ENCODE results near the gene ZFP69. TPM values are rescaled to one million over a fixed set of nuclear protein-coding genes. Genes with fewer than 3 reads are reported as not detected.

The ZFP69 gene
- total RNA-seq, 1 donor from 2014 or later = 8.9 TPM

DNA sequence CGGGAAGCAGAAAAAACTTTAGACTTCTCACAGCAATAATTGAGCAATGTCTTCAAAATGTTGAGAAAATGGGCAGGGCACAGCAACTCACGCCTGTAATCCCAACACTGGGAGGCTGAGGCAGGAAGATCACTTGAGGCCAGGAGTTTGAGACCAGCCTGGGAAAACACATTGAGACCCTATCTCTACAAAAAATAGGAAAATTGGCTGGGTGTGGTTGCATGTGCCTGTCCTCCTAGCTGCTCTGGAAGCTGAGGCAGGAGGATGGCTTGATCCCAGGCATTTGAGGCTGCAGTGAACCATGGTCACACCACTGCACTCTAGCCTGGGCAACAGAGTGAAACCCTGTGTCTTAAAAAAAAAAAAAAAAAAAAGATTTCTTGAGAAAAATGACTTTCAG, 7.8 kb upstream of the ZFP69 start:
- no peak overlapping the region for H3K4me2 ChIP-seq
- H3K36me3 ChIP-seq = peaks cover 23% of the 10 kb centered on the region
- peaks cover 45% of the 10 kb centered on the region for H3K9me3 ChIP-seq (ENCODE audit: low read depth)
- Mint-ChIP-seq H3K9me3 (peaks cover 77% of the 10 kb centered on the region), H3K4me3 (no peak overlapping the region), H3K36me3 (peaks cover 52% of the 10 kb centered on the region), H3K4me1 (no peaks in the 10 kb centered on the region), H3K27ac (no peak overlapping the region), H3K27me3 (ENCODE audit: insufficient read depth, low read depth) (peaks cover 4% of the 10 kb centered on the region)
- H3K27ac ChIP-seq = no peak overlapping the region
- TF ChIP-seq EZH2 (IDR thresholded peaks at IDR 0.05) (no peak), EZH2phosphoT487 (IDR thresholded peaks at IDR 0.05) (no peak)
- TF ChIP-seq, protein P1, sequence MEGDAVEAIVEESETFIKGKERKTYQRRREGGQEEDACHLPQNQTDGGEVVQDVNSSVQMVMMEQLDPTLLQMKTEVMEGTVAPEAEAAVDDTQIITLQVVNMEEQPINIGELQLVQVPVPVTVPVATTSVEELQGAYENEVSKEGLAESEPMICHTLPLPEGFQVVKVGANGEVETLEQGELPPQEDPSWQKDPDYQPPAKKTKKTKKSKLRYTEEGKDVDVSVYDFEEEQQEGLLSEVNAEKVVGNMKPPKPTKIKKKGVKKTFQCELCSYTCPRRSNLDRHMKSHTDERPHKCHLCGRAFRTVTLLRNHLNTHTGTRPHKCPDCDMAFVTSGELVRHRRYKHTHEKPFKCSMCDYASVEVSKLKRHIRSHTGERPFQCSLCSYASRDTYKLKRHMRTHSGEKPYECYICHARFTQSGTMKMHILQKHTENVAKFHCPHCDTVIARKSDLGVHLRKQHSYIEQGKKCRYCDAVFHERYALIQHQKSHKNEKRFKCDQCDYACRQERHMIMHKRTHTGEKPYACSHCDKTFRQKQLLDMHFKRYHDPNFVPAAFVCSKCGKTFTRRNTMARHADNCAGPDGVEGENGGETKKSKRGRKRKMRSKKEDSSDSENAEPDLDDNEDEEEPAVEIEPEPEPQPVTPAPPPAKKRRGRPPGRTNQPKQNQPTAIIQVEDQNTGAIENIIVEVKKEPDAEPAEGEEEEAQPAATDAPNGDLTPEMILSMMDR (IDR thresholded peaks at IDR 0.05) = no peak
- no peaks in the 10 kb centered on the region for H3K4me1 ChIP-seq
- no peaks in the 10 kb centered on the region for H3F3A ChIP-seq (ENCODE audit: low read depth)
- H2AFZ ChIP-seq (replicated peaks) = no peak overlapping the region
- H3K27me3 ChIP-seq = no peaks in the 10 kb centered on the region
- H3K4me3 ChIP-seq = no peak overlapping the region
- H3K9ac ChIP-seq = no peak overlapping the region
- DNase-seq (ENCODE audit: low spot score) = no peak
- no peaks in the 10 kb centered on the region for H4K20me1 ChIP-seq (ENCODE audit: low read depth)
- no peaks in the 10 kb centered on the region for H3K79me2 ChIP-seq (ENCODE audit: low read depth)

DNA sequence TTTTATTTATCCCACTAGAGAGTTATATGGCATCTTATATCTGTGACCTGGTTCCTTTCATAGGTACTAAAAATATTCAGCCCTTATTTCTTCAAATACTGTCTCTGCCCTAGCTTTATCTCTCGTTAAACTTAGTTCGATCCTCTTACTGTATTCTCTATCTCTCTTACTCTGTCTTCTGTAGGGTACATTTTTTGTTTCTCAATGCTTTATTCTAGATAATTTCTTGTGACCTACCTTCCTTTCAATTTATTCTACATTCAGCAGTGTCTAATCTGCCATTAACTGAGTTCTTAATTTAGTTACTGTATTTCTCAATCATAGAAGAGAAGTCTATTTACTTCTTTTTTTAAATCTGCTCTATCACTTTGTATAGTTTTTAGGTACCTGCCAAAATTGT, 1.8 kb upstream of the ZFP69 start:
- peaks cover 19% of the 10 kb centered on the region for H3K9me3 ChIP-seq (ENCODE audit: low read depth)
- H2AFZ ChIP-seq (replicated peaks) = no peak overlapping the region
- Mint-ChIP-seq H3K4me1 (peaks cover 7% of the 10 kb centered on the region), H3K9me3 (peaks cover 63% of the 10 kb centered on the region), H3K36me3 (peaks cover 24% of the 10 kb centered on the region), H3K27me3 (ENCODE audit: insufficient read depth, low read depth) (no peaks in the 10 kb centered on the region), H3K27ac (no peak overlapping the region), H3K4me3 (no peak overlapping the region)
- peaks cover 9% of the 10 kb centered on the region for H3K4me1 ChIP-seq
- H3K4me3 ChIP-seq = no peak overlapping the region
- H3K27ac ChIP-seq = no peak overlapping the region
- H3F3A ChIP-seq (ENCODE audit: low read depth) = peaks cover 10% of the 10 kb centered on the region
- H3K9ac ChIP-seq = no peak overlapping the region
- H3K27me3 ChIP-seq = no peaks in the 10 kb centered on the region
- no peak overlapping the region for H3K4me2 ChIP-seq
- H4K20me1 ChIP-seq (ENCODE audit: low read depth) = no peaks in the 10 kb centered on the region
- H3K36me3 ChIP-seq = no peaks in the 10 kb centered on the region
- no peak for DNase-seq (ENCODE audit: low spot score)
- TF ChIP-seq, protein P1 (IDR thresholded peaks at IDR 0.05) = no peak
- TF ChIP-seq EZH2 (IDR thresholded peaks at IDR 0.05) (no peak), EZH2phosphoT487 (IDR thresholded peaks at IDR 0.05) (no peak)
- H3K79me2 ChIP-seq (ENCODE audit: low read depth) = no peaks in the 10 kb centered on the region

DNA sequence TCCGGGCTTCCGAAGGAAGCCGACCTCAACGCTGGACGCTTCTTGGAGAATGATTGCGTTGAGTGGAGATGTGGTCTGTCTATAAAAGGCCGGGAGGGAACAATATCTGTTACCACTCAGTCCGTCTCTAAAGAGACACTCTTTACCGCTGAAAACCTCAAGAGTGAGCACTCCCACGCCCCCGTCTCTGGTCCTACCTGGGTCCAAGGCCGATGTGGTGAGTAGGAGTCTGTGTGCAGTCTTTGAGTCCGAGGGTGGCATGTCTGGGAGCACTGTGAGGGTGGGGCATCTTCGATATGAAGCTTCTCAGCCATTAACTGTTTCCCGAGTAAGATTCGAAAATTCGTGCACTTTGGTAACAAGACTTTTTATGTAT, 576 bp downstream of the ZFP69 start:
- Histone ChIP-seq H3K36me3 (no peaks in the 10 kb centered on the region), H3F3A (ENCODE audit: low read depth) (peaks cover 10% of the 10 kb centered on the region), H3K27me3 (no peaks in the 10 kb centered on the region), H3K9ac (peak overlapping the region; percentile 44), H2AFZ (replicated peaks) (peak overlapping the region; percentile 91), H3K4me2 (peak overlapping the region; percentile 90), H4K20me1 (ENCODE audit: low read depth) (no peaks in the 10 kb centered on the region), H3K27ac (no peak overlapping the region), H3K4me1 (peaks cover 9% of the 10 kb centered on the region), H3K79me2 (ENCODE audit: low read depth) (no peaks in the 10 kb centered on the region), H3K9me3 (ENCODE audit: low read depth) (peaks cover 16% of the 10 kb centered on the region), H3K4me3 (peak overlapping the region; percentile 80)
- no peak for DNase-seq (ENCODE audit: low spot score)
- Mint-ChIP-seq H3K4me3 (peak overlapping the region; percentile 89), H3K36me3 (peaks cover 39% of the 10 kb centered on the region), H3K27ac (peak overlapping the region; percentile 58), H3K27me3 (ENCODE audit: insufficient read depth, low read depth) (no peaks in the 10 kb centered on the region), H3K4me1 (peaks cover 7% of the 10 kb centered on the region), H3K9me3 (peaks cover 58% of the 10 kb centered on the region)
- TF ChIP-seq, protein P1 (IDR thresholded peaks at IDR 0.05) = no peak
- TF ChIP-seq EZH2 (IDR thresholded peaks at IDR 0.05) = no peak
- no peak for TF ChIP-seq EZH2phosphoT487 (IDR thresholded peaks at IDR 0.05)
